A673 (cell line): Measurements from ENCODE around the gene ST7.

Source experiments
- EZH2 ChIP-seq: fragments of 200-600 bp; sonication (generic); IDR thresholded peaks from 2 replicates; pipeline ENCODE4 v1.6.1; 2017; ENCODE audit warnings: borderline replicate concordance, low read depth, mild to moderate bottlenecking, mixed read lengths, antibody characterized with exemption, low read length; ENCODE audit not compliant: poor library complexity, severe bottlenecking
- TF ChIP-seq, protein P1 (sequence below): fragments of 300-800, 200-600 bp; sonication (generic); conservative IDR thresholded peaks from 2 replicates; pipeline ENCODE4 v1.5.1; 2017; ENCODE audit warnings: low read depth, mild to moderate bottlenecking, antibody characterized with exemption, low read length, moderate library complexity, mixed read lengths

DNA sequence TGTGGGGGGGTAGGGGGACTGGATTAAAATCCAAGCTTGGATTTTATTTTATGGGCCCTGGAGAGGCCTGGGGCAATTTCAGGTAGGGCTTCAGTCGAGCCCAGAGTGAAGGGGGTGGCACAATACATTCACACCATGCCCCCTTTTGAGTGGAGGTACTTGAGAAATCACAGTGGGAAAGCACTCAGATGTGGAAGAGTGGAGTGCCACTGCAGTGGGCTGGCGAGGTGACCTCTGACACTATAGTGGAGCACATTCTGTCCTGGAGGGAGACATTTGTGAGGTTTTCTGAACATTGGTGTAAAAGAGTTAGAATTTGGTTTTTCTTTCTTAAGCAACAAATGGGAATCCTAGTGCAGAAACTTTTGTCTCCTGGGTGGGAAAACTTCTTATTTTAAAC is 226.4 kb downstream of the ST7 start:
- TF ChIP-seq, protein P1, sequence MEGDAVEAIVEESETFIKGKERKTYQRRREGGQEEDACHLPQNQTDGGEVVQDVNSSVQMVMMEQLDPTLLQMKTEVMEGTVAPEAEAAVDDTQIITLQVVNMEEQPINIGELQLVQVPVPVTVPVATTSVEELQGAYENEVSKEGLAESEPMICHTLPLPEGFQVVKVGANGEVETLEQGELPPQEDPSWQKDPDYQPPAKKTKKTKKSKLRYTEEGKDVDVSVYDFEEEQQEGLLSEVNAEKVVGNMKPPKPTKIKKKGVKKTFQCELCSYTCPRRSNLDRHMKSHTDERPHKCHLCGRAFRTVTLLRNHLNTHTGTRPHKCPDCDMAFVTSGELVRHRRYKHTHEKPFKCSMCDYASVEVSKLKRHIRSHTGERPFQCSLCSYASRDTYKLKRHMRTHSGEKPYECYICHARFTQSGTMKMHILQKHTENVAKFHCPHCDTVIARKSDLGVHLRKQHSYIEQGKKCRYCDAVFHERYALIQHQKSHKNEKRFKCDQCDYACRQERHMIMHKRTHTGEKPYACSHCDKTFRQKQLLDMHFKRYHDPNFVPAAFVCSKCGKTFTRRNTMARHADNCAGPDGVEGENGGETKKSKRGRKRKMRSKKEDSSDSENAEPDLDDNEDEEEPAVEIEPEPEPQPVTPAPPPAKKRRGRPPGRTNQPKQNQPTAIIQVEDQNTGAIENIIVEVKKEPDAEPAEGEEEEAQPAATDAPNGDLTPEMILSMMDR, result no peak
- TF ChIP-seq EZH2, result no peak
